Cardiac atrium fibroblast (primary cell): ENCODE data around the gene TSPEAR. TPM values are rescaled to one million over a fixed set of nuclear protein-coding genes. Genes with fewer than 3 reads are reported as not detected.

Source experiments
- total RNA-seq: library from RNA; depleted of rRNA; stranded (reverse); fragments of >200 nt; gene quantifications from 2 replicates; pipeline ENCODE4 v1.2.3, GENCODE V29; 2015

The TSPEAR gene
- total RNA-seq, 1 donor from 2014 or later, result not detected

GRCh38 chr21:44573630-44574456, 137.5 kb downstream of the TSPEAR start, which contains the start of gene KRTAP10-4:
Gene KRTAP10-4 (plus strand): TSS chr21:44573729. CDS start chr21:44573759, 30 bp downstream.

GRCh38 chr21:44558695-44559094, 152.7 kb downstream of the TSPEAR start, which contains the start of gene KRTAP10-3:
Gene KRTAP10-3 (minus strand): TSS chr21:44558795. CDS start chr21:44558715, 80 bp downstream.

GRCh38 chr21:44551340-44551961, 159.9 kb downstream of the TSPEAR start, which contains the start of gene KRTAP10-2:
Gene KRTAP10-2 (minus strand): TSS chr21:44551505. CDS start chr21:44551458, 47 bp downstream.

GRCh38 chr21:44539991-44540666, 171.2 kb downstream of the TSPEAR start, which contains the start of gene KRTAP10-1:
Gene KRTAP10-1 (minus strand): TSS chr21:44540195. CDS start chr21:44540150, 45 bp downstream.

GRCh38 chr21:44454747-44455523, 256.4 kb downstream of the TSPEAR start, which contains the start of gene LRRC3:
Gene LRRC3 (plus strand): TSS chr21:44455510. CDS start chr21:44456645, 1,135 bp downstream.

Other genes with a start within 250 kb of the TSPEAR start
- not detected in 2 replicates for gene KRTAP10-1, start 171.4 kb downstream of the TSPEAR start, total RNA-seq
- gene KRTAP10-2, start 160.1 kb downstream of the TSPEAR start, total RNA-seq, result not detected in 2 replicates
- gene KRTAP10-3, start 152.8 kb downstream of the TSPEAR start, total RNA-seq, result not detected in 2 replicates
- gene KRTAP10-4, start 137.8 kb downstream of the TSPEAR start, total RNA-seq, result not detected in 2 replicates
- gene KRTAP10-5, start 131.0 kb downstream of the TSPEAR start, total RNA-seq, result not detected in 2 replicates
- not detected in 2 replicates for gene KRTAP10-6, start 119.1 kb downstream of the TSPEAR start, total RNA-seq
- gene KRTAP10-7, start 111.0 kb downstream of the TSPEAR start, total RNA-seq, result not detected in 2 replicates
- not detected in 2 replicates for gene KRTAP10-8, start 99.5 kb downstream of the TSPEAR start, total RNA-seq
- not detected in 2 replicates for gene KRTAP10-9, start 84.5 kb downstream of the TSPEAR start, total RNA-seq
- gene KRTAP10-10, start 74.2 kb downstream of the TSPEAR start, total RNA-seq, result not detected in 2 replicates
- gene KRTAP10-11, start 65.2 kb downstream of the TSPEAR start, total RNA-seq, result not detected in 2 replicates
- gene KRTAP12-4, start 56.9 kb downstream of the TSPEAR start, total RNA-seq, result not detected in 2 replicates
- not detected in 2 replicates for gene KRTAP12-3, start 53.6 kb downstream of the TSPEAR start, total RNA-seq
- gene KRTAP12-2, start 44.6 kb downstream of the TSPEAR start, total RNA-seq, result not detected in 2 replicates
- gene KRTAP12-1, start 29.4 kb downstream of the TSPEAR start, total RNA-seq, result not detected in 2 replicates
- not detected in 2 replicates for gene KRTAP10-12, start 14.4 kb downstream of the TSPEAR start, total RNA-seq
- gene UBE2G2, start 90.2 kb upstream of the TSPEAR start, total RNA-seq, result 33.4 and 43.9 TPM in 2 replicates
- 59.6 and 64.6 TPM in 2 replicates for gene SUMO3, start 106.5 kb upstream of the TSPEAR start, total RNA-seq
- 292 and 302 TPM in 2 replicates for gene PTTG1IP, start 162.1 kb upstream of the TSPEAR start, total RNA-seq
- gene ITGB2, start 209.3 kb upstream of the TSPEAR start, total RNA-seq, result 0.16 TPM in 1 of 2 replicates, not detected in the other
- 20.9 and 22.9 TPM in 2 replicates for gene SLX9, start 228.5 kb upstream of the TSPEAR start, total RNA-seq